GM20431 (cell line): Measurements from ENCODE around the gene TAS1R2.
"Not testable (repeated sequence)": the region's sequence is repeated elsewhere in the genome, so short reads cannot be mapped to it uniquely, and the experiment has no call there.

Source experiments
- in situ Hi-C: fragments of 300-500 bp; cut with MseI, MboI; formaldehyde crosslinking; loops from one replicate; pipeline ENCODE4 v1.15.0; 2020; ENCODE audit warnings: low sequenced_read_pairs; ENCODE audit not compliant: unreplicated experiment

The TAS1R2 gene

DNA sequence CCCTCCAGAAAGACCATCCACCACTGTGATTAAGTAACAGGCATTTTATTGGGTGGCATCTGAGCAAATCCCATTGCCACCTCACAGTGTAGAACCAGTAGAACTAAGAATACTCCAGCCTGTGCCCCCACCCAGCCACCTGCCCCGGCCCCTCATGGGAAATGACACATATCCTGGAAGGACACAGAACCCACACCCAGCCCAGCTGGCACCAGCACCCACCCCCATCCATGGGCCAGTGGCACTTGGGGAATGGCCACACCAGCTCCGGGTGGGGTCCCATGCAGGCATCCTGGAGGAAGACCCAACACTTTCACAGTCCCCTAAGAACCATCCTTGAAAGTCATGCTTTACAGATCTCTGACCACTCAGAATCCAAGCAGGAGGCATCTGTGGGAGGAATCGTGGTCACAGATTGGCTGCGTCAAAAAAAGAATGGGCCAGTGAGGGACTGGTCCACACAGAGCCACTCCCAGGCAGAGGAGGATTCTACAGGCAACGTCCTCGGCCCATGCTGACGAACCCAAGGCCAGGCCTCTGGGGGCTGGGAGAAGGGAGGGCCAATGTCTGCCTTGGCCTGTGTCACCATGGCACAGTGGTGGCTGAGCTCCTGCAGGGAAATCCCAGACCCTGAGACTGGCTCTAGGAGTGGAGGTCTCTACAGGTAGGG is 12.1 kb upstream of the TAS1R2 start:
- in situ Hi-C loops: no loop called here

DNA sequence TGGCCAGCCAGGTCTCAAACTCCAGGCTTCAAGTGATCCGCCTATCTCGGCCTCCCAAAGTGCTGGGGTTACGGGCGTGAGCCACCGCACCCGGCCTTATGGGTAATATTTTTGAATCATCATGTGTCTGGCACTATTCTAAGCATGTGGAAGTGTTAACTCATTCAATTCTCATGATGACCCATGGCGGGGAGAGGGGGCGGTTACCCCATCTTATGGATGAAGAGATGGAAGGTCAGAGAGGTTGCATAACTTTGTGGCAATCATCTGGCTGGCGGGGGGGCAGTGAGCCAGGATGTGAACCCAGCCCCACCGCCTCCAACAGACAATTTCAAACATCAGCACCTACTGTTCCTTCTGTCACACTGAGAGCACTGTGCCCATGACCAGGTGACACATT is 11.5 kb upstream of the TAS1R2 start:
- in situ Hi-C loops: no loop called here

DNA sequence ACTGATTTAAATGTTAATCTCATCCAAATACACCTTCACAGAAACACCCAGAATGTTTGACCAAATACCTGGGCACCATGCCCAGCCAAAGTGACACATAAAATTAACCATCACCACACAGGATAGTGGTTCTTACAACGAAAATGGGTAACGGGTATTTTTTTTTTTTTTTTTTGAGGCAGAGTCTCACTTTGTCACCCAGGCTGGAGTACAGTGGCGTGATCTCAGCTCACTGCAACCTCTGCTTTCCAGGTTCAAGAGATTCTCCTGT is 11.1 kb upstream of the TAS1R2 start:
- in situ Hi-C loops: not testable (repeated sequence)

DNA sequence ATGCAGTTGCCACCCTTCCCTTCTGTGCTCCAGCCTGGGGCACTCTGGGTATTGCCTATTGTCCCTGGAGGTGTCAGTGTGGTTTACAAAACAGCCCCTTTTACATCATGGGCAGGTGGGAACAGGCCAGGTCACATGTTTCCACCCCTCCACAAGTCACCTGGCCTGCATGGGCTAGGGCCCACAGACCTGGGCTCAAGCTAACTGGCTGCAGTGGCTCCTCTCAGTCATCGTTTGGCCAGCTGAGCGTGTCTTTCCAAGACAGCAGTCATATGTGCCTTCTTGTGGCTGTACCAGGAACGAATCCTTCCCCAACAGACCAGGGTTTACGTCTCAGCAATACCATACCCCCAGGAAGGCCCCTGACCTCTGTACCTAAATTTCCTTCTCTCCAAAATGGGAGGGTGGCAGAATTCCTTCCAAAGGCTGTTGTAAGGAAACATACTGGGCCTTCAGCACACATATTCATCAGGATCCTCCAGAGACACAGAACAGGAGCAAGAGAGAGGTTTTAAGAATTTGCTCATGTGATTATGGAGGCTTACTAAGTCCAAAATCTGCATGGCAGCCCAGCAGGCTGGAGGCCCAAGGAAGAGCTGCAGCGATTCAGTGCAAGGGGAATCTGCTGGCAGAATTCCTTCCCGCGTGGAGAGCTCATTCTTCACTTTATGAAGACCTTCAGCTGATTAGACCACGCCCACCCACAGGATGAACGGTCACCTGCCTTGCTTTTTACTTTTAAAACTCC is 10.6 kb upstream of the TAS1R2 start:
- in situ Hi-C loops: no loop called here

DNA sequence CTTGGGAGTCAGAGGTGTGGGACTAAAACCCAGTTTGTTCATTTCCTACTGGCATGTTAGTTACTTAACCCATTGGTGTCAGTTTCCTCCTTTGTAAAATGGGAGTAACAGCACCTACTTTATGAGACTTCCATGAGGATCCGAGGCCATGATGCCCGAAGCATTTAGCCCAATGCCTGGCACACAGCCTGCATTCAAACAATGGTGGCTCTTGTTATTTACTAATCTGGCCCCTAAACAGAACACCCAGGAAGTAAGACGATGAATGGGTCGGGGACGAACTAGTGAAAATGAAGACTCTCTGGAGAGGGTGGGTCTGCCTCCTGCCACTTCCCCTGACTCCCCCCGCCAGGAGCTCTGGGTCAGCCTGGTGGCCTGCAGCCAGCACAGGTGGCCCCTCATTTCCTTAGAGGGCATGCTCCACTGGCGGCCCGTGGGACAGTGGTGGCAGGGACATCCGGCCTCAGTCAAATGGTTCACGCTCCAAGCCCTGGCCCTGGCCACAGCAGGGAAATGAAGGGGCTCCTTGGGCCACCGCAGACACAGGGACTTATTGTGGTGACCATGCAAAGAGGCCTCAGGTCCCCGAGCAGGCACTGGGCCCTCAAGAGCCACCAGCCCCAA is 9.5 kb upstream of the TAS1R2 start:
- in situ Hi-C loops: no loop called here

DNA sequence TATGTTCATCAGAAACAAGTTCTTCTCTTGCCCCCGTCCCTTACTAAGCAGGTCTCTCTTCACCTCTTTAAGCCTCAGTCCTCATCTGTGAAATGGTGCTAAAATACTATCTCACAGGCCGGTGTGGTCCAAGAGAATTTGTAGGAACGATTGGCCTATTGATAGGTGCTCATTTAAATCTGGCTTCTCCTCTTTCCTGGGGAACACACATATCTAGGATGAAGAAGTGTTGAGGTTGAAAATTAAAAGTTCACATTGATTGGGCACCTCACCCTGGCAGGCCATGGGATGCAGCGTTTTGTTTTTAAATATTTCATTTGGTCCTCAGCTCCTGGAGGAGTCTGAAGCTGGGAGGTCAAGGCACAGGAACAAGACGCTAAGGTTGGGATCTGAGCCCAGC is 8.9 kb upstream of the TAS1R2 start:
- in situ Hi-C loops: no loop called here

DNA sequence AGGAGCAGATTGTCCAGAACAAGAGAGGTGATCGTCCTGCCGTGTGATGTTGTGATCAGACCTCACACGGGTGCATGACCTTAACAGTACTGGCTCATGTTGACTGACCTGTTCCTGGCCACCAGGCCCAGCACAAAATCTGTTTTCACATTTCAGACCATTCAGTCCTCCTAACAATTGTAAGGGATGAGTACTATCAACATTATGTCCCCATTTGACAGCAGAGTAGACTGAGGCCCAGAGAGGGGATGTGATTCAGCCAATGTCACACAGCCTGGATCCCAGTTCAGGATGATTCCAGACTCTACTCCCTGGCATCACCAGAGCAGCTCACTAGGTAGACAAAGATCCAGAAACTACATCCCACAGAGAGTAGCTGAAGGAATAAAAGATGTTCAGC is 7.4 kb upstream of the TAS1R2 start:
- in situ Hi-C loops: no loop called here

DNA sequence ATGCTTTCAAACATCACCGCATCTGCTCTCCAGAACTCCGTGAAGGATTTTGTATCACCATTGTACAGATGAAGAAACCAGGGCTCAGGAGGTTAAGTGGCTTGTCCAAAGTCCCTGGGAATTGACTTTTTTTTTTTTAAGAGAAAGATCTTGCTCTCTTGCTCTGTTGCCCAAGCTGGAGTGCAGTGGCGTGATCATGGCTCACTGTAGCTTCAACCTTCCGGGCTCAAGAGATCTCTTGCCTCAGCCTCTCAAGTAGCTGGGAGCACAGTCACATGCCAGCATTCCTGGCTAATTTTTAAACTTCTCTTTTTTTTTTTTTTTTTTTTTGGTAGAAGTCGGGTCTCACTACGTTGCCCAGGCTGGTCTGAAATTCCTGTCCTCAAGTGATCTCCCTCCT is 6.9 kb upstream of the TAS1R2 start:
- in situ Hi-C loops: no loop called here

DNA sequence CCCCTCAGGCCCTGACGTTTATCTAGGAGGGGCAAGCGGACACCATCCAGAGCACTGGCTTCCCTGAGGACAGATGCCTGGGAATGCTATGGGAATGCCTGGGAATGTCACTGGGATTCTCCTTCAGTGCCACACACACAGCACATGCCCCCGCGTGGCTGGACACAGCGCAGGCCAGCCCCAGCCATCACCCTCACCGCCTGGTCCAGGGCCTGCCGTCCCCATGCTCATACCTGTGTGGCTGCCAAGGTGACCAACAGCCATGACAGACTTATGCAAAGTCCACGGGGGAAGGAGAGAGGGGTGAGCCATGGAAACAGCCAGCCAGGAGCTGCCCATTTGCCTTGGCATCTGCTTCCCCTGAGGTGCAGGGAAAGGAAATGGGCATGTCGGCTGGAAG is 5.7 kb upstream of the TAS1R2 start:
- in situ Hi-C loops: no loop called here

DNA sequence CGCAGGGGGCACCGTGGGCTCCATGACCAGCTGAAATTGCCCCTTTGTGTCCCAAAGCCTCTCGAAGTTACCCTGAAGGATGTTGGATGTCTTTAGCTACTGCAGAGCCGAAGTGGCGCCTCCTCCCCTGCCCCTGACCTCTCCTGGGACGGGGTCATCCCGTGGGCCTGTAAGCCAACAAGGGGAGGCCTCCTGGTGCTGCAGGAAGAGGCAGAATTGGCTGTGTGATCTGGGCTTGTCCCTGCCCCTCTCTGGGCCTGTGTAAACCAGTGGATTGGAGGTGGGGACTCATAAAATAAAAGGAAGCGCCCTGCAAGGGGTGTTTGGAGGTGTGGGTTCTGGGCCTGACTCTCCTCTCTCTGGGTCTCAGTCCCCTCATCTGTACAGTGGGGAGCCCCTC is 2.1 kb upstream of the TAS1R2 start:
- in situ Hi-C loops: no loop called here

DNA sequence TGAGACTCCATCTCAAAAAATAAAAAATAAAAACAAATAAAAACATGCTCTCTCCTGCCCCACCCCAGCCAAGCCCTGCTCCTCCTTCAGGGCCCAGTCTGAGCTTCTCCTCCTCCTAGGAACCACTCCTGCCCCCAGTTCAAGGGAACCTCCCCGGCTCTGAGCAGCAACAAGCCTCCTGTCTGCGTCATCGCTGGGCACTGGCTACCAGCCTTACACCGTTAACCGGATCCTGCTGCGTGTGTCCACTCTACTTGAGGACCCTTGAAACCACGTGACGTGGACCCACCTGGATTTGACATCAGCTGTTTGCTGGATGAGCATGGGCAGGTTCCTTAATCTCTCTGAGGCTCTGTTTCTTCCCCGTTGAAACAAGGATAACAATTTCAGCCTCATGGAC is 1.6 kb upstream of the TAS1R2 start:
- in situ Hi-C loops: no loop called here

DNA sequence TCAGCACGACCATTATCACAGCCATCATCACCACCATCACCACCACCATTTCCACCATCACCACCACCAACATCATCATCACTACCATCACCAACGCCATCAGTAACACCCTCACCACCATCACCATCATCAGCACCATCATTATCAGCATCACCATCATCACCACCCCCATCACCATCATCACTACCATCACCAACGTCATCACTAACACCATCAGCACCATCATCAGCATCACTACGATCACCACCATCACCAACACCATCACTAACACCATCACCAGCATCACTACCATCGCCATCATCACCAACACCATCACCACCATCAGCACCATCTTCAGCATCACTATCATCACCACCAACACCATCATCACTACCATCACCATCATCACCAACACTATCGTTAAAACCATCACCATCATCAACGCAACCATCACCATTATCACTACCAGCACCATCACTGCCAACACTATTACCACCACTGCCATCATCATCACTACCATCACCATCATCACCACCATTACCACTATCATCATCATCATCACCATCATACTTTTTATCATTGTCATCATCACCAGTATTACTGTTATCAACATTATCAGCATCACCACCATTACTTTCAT is 1.3 kb downstream of the TAS1R2 start:
- in situ Hi-C loops: no loop called here

DNA sequence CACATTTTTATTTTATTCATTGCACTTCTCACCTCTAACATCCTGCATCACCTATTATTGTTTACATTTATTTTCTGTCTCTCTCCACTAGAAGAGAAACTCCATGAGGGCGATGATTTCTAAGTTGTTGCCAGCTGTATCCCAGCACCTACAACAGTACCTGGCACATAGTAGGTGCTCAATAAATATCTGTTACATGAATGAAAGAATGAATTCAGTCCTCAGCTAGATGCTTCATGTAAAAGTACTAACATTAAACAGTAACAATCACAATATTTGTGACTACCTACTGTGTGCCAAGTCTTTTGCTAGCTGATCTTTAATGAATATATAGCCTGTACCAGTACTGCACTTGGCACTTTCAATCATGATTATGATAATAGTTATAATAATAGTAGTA is 3.0 kb downstream of the TAS1R2 start:
- in situ Hi-C loops: no loop called here

DNA sequence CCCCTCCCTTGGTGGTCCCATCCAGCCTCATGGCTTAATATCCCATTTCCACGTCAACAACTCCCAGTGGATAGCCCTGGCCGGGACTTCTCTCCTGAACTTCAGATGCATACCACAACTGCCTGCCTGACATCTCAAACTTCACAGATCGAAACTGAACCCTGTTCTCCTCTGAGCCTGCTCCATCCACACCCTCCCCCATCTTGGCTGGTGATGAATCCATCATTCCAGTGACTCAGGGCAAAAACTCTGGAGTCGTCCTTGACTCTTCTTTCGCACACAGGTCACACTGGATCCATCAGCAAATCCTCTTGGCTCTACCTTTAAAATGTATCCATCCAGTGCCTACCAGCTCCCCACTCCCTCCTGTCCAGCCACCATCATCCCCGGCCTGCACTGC is 3.9 kb downstream of the TAS1R2 start:
- in situ Hi-C loops: no loop called here

DNA sequence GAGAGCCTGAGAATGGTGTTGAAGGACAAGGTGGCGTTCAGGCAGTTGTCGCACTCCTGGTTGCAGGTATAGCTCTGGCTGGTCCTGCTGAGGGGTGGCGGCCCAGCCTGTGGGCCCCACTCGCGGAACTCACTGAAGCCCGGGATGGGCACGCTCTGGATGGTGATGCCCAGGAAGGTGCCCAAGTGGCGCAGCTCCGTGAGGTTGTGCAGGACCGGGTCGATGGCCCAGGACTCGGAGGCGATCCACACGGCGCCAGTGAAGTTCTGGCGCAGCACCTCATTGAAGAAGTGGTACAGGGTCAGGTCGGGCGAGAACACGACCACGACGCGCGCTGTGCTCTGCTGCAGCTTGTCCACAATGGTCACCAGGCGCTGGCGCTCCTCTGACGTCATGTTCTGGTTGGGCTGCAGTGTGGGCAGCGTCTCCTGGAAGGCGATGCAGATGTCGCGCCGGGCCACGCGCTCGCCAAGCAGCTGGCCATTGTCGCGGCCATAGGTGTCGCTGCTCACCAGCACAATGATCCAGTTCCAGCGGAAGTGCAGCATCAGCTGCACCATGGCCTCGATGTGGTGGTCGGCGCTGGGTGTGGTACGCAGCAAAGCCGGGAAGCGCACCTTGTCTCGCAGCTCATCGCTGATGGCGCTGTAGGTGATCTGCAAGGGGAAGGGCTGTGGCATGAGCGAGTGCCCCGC is 5.0 kb downstream of the TAS1R2 start:
- in situ Hi-C loops: no loop called here

DNA sequence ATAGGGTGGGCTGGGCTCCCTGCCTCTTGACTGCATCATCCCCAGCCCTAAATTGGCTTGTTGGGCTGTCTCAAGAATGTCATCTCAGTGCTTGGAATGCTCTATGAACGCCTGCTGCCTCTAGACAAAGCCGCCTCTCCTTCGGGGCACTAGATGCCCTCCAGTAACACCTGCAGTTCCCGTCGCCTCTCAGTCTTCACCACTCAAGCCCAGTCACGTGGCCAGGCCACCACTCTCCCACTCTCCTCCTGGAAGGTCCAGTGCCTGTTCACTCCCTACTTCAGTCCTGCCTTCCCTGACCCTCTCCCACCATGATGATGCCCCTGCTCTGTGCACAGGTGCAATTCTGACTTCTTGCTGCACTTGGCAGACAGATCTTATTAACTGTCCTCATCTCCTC is 7.0 kb downstream of the TAS1R2 start:
- in situ Hi-C loops: no loop called here

DNA sequence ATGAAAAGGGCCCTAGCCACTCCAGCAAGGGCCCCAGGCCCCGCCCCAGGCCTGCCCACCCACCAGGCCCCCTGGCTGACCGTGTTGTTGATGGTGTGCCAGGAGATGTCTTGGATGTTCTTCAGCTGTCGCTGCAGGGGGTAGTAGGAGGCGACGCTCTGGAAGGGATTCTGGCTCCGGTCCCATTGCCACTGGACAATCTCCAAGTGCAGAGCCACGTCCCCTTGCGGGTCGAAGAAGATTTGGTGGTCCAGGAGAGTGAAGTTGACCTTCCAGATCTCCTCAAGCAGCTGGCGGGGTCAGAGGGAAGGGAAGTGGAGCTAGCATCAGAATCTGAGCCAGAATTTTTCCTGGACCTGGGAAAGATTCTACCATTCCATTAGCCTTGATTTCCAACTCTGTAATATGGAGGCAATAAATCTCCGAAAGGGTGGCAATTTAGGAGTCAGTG is 10.2 kb downstream of the TAS1R2 start:
- in situ Hi-C loops: no loop called here

DNA sequence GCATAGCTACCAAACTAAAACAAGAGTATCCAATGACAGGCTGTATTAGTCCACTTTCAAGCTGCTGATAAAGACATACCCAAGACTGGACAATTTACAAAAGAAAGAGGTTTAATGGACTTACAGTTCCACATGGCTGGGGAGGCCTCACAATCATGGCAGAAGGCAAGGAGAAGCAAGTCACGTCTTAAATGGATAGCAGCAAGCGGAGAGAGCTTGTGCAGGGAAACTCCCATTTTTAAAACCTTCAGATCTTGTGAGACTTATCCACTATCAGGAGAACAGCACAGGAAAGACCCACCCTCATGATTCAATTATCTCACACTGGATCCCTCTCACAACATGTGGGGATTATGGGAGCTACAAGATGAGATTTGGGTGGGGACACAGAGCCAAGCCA is 11.7 kb downstream of the TAS1R2 start:
- in situ Hi-C loops: not testable (repeated sequence)

DNA sequence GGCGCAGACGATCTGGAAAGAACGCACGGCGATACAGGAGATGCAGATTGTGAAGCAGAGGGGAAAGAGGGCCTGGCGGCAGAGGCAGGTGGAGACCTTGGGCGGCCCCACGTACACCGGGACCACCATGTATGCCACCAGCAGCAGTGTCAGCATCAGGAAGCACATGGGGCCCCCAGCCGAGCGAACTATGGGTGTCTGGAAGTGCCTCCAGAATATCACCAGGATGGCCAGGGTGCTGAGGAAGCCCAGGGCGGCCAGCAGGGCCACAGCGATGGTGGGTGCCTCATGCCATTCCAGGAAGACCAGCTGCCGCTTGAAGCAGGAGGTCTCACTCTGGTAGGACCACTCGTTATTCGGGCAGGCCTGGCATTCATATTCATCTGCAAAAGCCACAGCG is 19.3 kb downstream of the TAS1R2 start:
- in situ Hi-C loops: no loop called here

DNA sequence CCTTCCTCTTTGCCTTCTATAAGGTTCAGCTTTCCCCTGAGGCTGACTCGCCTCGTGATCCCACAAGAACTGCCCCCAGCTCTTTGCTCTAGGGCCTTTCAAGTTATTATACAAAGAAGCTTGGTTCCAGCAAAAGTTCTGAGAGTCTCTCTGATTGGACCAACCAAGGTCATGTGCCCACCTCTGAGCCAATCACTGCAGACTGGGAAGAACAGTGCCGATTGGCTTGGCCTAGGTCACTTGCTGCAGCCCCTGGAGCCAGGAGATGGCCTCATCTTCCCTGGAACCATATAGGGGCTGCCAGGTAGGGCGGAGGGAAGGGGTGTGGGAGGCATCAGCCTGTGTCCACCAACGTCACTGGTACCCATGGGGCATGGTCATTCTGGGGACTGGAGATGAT is 22.8 kb downstream of the TAS1R2 start:
- in situ Hi-C loops: no loop called here

DNA sequence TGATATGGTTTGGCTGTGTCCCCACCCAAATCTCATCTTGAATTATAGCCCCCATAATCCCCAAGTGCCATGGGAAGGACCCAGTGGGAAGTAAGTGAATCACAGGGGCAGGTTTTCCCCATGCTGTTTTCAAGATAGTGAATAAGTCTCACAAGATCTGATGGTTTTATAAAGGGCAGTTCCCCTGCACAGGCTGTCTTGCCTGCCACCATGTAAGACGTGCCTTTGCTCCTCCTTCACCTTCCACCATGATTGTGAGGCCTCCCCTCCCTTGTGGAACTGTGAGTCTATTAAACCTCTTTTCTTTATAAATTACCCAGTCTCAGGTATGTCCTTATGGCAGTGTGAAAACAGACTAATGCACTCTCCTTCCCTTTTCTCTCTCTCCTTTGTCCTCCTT is 27.1 kb downstream of the TAS1R2 start:
- in situ Hi-C loops: not testable (repeated sequence)
